GM06990 (cell line): Measurements from ENCODE around the gene MAP3K7CL.
"Not testable (repeated sequence)": the region's sequence is repeated elsewhere in the genome, so short reads cannot be mapped to it uniquely, and the experiment has no call there.

Experiments
- DNase-seq: peaks from one replicate; pipeline ENCODE4 v3.0.0-alpha.2; 2011; ENCODE audit not compliant: insufficient read length; ENCODE audit errors: extremely low read depth
- H3K27me3 ChIP-seq: replicated peaks from 2 replicates; pipeline ENCODE4 v1.6.0; 2011; ENCODE audit warnings: low read length; ENCODE audit not compliant: control insufficient read depth, insufficient read depth
- H3K36me3 ChIP-seq: 2 replicates; pipeline ENCODE4 v1.5.1; 2011; ENCODE audit warnings: low read length; ENCODE audit not compliant: control insufficient read depth, insufficient read depth
- H3K4me3 ChIP-seq: replicated peaks from 2 replicates; pipeline ENCODE4 v1.5.1; 2011; ENCODE audit warnings: low read depth, mild to moderate bottlenecking, control low read depth, low read length
- CTCF ChIP-seq: IDR thresholded peaks from 2 replicates; pipeline ENCODE4 v1.5.1; 2011; ENCODE audit warnings: low read length, control low read depth, mild to moderate bottlenecking, inconsistent platforms; ENCODE audit not compliant: insufficient read depth, poor library complexity, severe bottlenecking

Gene MAP3K7CL

DNA sequence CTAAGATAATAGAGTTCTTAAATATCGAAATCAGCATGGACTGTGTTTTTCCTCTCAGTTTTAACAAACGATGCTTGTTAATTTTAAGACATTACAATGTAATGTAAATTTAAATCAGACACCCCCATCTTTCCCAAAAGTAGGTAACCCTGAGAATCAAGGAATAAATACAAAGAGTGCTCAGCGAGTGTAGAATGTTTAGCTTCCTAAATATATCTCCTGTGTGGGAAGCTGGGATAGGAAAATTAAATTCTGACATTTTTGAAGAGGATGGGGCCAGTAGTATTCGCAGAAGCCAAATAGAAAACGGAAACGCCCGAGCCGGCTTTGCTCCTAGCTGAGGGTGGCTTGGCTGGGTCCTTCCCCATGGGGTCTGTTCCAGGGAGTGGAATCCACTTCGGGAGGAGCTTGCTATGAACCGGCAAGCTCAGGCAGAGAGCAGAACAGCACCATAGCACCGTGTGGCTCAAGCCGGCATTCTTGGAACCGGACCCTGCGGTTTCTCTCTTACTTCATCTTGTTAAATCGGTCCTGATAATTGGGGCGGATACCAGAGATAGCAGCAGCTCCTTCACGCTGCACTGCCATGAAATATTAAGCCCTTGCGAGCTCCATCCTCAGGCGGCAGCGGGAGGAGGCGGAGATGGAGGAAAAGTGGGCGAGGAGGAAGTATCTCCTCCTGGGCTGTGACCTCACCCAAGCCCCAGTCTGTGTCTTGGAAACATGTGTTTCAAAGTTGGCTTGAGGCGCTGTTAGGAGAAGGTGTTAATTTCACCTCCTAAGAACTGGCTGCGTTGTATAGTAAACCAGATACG, 24.9 kb downstream of the MAP3K7CL start:
- Histone ChIP-seq H3K36me3 (no peaks in the 10 kb centered on the region), H3K27me3 (no peaks in the 10 kb centered on the region), H3K4me3 (peak overlapping the region; percentile 40)
- no peak for DNase-seq
- no peak for TF ChIP-seq CTCF

DNA sequence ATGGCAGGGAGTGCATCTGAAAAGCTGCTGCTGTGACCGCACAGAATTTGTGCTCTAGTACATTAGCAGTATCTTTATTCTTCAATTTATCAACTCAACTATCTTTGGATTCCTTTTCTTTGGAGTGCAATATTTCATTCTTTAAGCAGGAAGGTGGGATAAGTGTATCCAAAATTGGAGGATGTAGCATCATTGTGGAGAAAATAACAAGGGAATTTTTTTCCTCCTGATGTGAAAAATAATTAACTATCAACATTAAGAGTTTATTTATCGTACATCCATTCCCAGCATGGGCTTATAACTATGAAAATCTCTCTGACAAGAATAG, 25.5 kb downstream of the MAP3K7CL start:
- Histone ChIP-seq H3K4me3 (no peak overlapping the region), H3K27me3 (no peaks in the 10 kb centered on the region), H3K36me3 (no peaks in the 10 kb centered on the region)
- DNase-seq = no peak
- TF ChIP-seq CTCF = no peak

GRCh38 chr21:29157080-29157479, 26.6 kb downstream of the MAP3K7CL start:
- Histone ChIP-seq H3K36me3 (no peaks in the 10 kb centered on the region), H3K27me3 (no peaks in the 10 kb centered on the region), H3K4me3 (no peak overlapping the region)
- DNase-seq = no peak
- no peak for TF ChIP-seq CTCF

- Histone ChIP-seq H3K27me3 (no peaks in the 10 kb centered on the region), H3K36me3 (no peaks in the 10 kb centered on the region), H3K4me3 (no peak overlapping the region)
- no peak for TF ChIP-seq CTCF
- no peak for DNase-seq
Measured at GRCh38 chr21:29159842-29160241, 29.4 kb downstream of the MAP3K7CL start.

DNA sequence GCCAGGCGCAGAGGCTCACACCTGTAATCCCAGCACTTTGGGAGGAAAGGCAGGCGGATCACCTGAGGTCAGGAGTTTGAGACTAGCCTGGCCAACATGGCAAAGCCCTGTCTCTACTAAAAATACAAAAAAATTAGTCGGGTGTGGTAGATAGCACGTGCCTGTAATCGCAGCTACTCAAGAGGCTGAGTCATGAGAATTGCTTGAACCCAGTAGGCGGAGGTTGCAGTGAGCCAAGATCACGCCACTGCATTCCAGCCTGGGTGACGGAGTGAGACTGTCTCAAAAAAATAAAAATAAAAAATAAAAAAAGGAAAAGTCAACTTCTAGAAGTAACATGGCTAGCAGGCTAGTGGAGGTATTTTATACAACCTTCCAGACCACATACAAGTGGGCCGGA, 32.4 kb downstream of the MAP3K7CL start:
- DNase-seq, H3K4me3 ChIP-seq, H3K27me3 ChIP-seq, H3K36me3 ChIP-seq: not testable (repeated sequence)

GRCh38 chr21:29163341-29164115, 33.1 kb downstream of the MAP3K7CL start:
- TF ChIP-seq CTCF = no peak
- Histone ChIP-seq H3K27me3 (no peaks in the 10 kb centered on the region), H3K4me3 (no peak overlapping the region), H3K36me3 (no peaks in the 10 kb centered on the region)
- DNase-seq = no peak
